Endodermal cell (in vitro differentiated cells): Measurements from ENCODE around the gene HOXC9. TPM values are rescaled to one million over a fixed set of nuclear protein-coding genes. Genes with fewer than 3 reads are reported as not detected.

Experiments
- DNase-seq: peaks from one replicate; pipeline ENCODE4 v3.0.0-alpha.2; 2017
- H3K27ac ChIP-seq: 2 replicates; pipeline ENCODE4 v1.5.1; 2013; ENCODE audit warnings: mild to moderate bottlenecking, low read depth, low read length, moderate library complexity
- H3K27me3 ChIP-seq: 2 replicates; pipeline ENCODE4 v1.6.1; 2013; ENCODE audit warnings: mild to moderate bottlenecking, low read length, moderate library complexity; ENCODE audit not compliant: insufficient read depth, control insufficient read depth, poor library complexity, severe bottlenecking
- H3K36me3 ChIP-seq: 2 replicates; pipeline ENCODE4 v1.7.0; 2013; ENCODE audit warnings: mild to moderate bottlenecking, low read length, moderate library complexity; ENCODE audit not compliant: control insufficient read depth, insufficient read depth
- H3K4me1 ChIP-seq: one replicate; pipeline ENCODE4 v1.7.0; 2013; ENCODE audit warnings: low read length; ENCODE audit not compliant: control insufficient read depth, insufficient read depth
- H3K4me3 ChIP-seq: 2 replicates; pipeline ENCODE4 v1.5.1; 2013; ENCODE audit warnings: mild to moderate bottlenecking, low read length, moderate library complexity
- H3K9ac ChIP-seq: 2 replicates; pipeline ENCODE4 v1.6.1; 2013; ENCODE audit warnings: mild to moderate bottlenecking, low read length, moderate library complexity; ENCODE audit not compliant: poor library complexity, severe bottlenecking; ENCODE audit errors: extremely low read depth
- H3K9me3 ChIP-seq: 2 replicates; pipeline ENCODE4 v1.6.1; 2013; ENCODE audit warnings: mild to moderate bottlenecking, low read length, moderate library complexity; ENCODE audit not compliant: control insufficient read depth
- H3K27ac Mint-ChIP-seq: 2 replicates; pipeline ENCODE4 v1.8.0; 2020; ENCODE audit warnings: mixed read lengths
- H3K27me3 Mint-ChIP-seq: 2 replicates; pipeline ENCODE4 v1.8.0; 2021; ENCODE audit warnings: mild to moderate bottlenecking, mixed read lengths; ENCODE audit not compliant: insufficient read depth
- H3K36me3 Mint-ChIP-seq: 2 replicates; pipeline ENCODE4 v1.8.0; 2020; ENCODE audit warnings: low read depth, mixed read lengths
- H3K4me1 Mint-ChIP-seq: 2 replicates; pipeline ENCODE4 v1.8.0; 2020; ENCODE audit warnings: mixed read lengths
- H3K4me3 Mint-ChIP-seq: 2 replicates; pipeline ENCODE4 v1.8.0; 2020; ENCODE audit warnings: mild to moderate bottlenecking, moderate library complexity, mixed read lengths
- H3K9me3 Mint-ChIP-seq: 2 replicates; pipeline ENCODE4 v1.8.0; 2020; ENCODE audit warnings: mild to moderate bottlenecking, mixed read lengths
- CTCF ChIP-seq: fragments of 200-600 bp; sonication (generic); conservative IDR thresholded peaks from 2 replicates; pipeline ENCODE4 v1.5.0; 2021; ENCODE audit warnings: antibody characterized with exemption, mild to moderate bottlenecking
- WGBS, 2 experiments: methylation state at CpG; one replicate each; pipeline versions ENCODE4 v1.1.5 to v1.1.7; 2013; ENCODE audit warnings: missing lambda C conversion rate in 2 of 2, mixed read lengths in 1 of 2; ENCODE audit not compliant: insufficient coverage in 1 of 2, insufficient read length in 1 of 2; 5-methylcytosine and 5-hydroxymethylcytosine counted together
- total RNA-seq, 2 donors: library from RNA; stranded (reverse); fragmentation: NEBNext Ultra II Directional in 1 of 2; extraction: Animal tissue kit (Norgen Biotek cat#: 25700) in 1 of 2; gene quantifications; 2 replicates in 1 of 2; 3 replicates in 1 of 2; pipeline ENCODE4 v1.2.1, GENCODE V29; 2021

The HOXC9 gene
- total RNA-seq, 2 donors from 2014 or later, result not detected

- H3K27ac Mint-ChIP-seq, result no peak overlapping the region
- no peak overlapping the region for H3K4me3 Mint-ChIP-seq
These were observed 5.5 kb upstream of the HOXC9 start for GRCh38 chr12:53994264-53995001.

GRCh38 chr12:53995002-53995377, 5.0 kb upstream of the HOXC9 start:
- Histone ChIP-seq H3K27me3 (peaks cover 100% of the 10 kb centered on the region), H3K27ac (no peak overlapping the region), H3K36me3 (no peaks in the 10 kb centered on the region), H3K9me3 (no peaks in the 10 kb centered on the region), H3K9ac (no peak overlapping the region), H3K4me1 (no peaks in the 10 kb centered on the region), H3K4me3 (no peak overlapping the region)
- Mint-ChIP-seq H3K4me3 (peak overlapping the region; percentile 11), H3K27me3 (peaks cover 100% of the 10 kb centered on the region), H3K27ac (no peak overlapping the region), H3K36me3 (no peaks in the 10 kb centered on the region), H3K9me3 (peaks cover 2% of the 10 kb centered on the region), H3K4me1 (peaks cover 3% of the 10 kb centered on the region)
- WGBS, 2 experiments, result 6% methylated on average over 11 to 17 of the region's 17 CpGs
- peak; percentile 77 for DNase-seq
- TF ChIP-seq CTCF, result no peak

More at GRCh38 chr12:53994264-53995001, 5.5 kb upstream of the HOXC9 start:
- no peaks in the 10 kb centered on the region for H3K36me3 ChIP-seq
- Mint-ChIP-seq H3K36me3 (no peaks in the 10 kb centered on the region), H3K27me3 (peaks cover 100% of the 10 kb centered on the region), H3K9me3 (peaks cover 2% of the 10 kb centered on the region), H3K4me1 (peaks cover 3% of the 10 kb centered on the region)
- H3K9ac ChIP-seq, result no peak overlapping the region
- no peak for DNase-seq
- H3K4me3 ChIP-seq, result no peak overlapping the region
- H3K27me3 ChIP-seq, result peaks cover 100% of the 10 kb centered on the region
- WGBS, 2 experiments, result 6 to 10% methylated on average over 18 to 60 of the region's 60 CpGs
- no peak for TF ChIP-seq CTCF
- no peak overlapping the region for H3K27ac ChIP-seq
- H3K9me3 ChIP-seq, result no peaks in the 10 kb centered on the region
- H3K4me1 ChIP-seq, result no peaks in the 10 kb centered on the region

GRCh38 chr12:53995378-53996239, 4.4 kb upstream of the HOXC9 start:
- Histone ChIP-seq H3K27me3 (peaks cover 100% of the 10 kb centered on the region), H3K4me3 (no peak overlapping the region), H3K36me3 (no peaks in the 10 kb centered on the region), H3K27ac (no peak overlapping the region), H3K9ac (no peak overlapping the region), H3K9me3 (no peaks in the 10 kb centered on the region), H3K4me1 (no peaks in the 10 kb centered on the region)
- Mint-ChIP-seq H3K36me3 (no peaks in the 10 kb centered on the region), H3K9me3 (peaks cover 2% of the 10 kb centered on the region), H3K4me3 (peak overlapping the region; percentile 11), H3K4me1 (peaks cover 3% of the 10 kb centered on the region), H3K27ac (no peak overlapping the region), H3K27me3 (peaks cover 100% of the 10 kb centered on the region)
- DNase-seq, result peak; percentile 89
- no peak for TF ChIP-seq CTCF
- 5 to 6% methylated on average over 36 to 48 of the region's 48 CpGs for WGBS, 2 experiments
